ENCODE measurements around the gene ZNF446. TPM values are rescaled to one million over a fixed set of nuclear protein-coding genes. Genes with fewer than 3 reads are reported as not detected.
"Not testable (repeated sequence)": the region's sequence is repeated elsewhere in the genome, so short reads cannot be mapped to it uniquely, and the experiment has no call there.

Gene ZNF446
- total RNA-seq: 7.1 and 7.6 TPM in 2 replicates

DNA sequence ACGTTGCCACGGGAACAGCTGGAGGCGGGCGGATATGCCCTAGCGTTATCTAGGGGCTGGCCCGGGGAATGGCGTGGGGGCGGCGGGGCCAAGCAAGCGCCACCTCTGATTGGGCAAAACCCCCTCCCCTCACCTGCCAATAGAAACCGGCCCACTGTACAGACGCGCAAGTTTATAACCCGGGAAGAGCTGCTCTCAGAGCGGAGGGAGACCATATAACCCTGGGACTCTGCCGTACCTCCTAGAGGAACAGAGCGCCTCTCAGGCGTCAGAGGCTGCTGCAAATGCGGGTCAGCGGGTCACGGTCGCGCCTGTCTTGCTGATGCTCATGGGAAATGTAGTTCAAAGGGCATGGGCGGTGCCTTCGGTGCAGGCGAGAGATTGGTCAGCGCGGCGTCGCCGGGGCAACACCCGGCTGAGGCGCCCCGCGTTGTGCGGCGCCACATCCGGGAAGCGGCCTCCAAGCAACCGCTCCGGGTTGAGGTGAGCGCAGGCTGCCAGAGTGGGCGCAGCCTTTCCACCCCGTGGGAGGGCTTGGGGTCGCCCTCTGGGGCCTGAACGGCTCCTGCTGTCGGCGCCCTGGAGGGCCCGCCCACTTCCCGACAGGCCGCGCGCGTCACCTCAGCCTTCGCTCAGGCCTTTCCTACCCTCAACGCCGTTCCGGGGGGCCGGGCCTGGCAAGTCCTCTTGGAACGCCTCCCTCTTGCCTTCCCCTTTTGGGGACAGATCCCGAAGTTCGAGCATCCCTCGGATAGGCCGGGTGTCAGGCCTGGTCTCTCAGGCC is at the start of gene ZNF446:
TSS of gene ZNF446 (plus strand) at position 639 of the 784 bp plus-strand sequence. CDS start 867 bp downstream, outside the sequence.
- peak; percentile 97 for DNase-seq

DNA sequence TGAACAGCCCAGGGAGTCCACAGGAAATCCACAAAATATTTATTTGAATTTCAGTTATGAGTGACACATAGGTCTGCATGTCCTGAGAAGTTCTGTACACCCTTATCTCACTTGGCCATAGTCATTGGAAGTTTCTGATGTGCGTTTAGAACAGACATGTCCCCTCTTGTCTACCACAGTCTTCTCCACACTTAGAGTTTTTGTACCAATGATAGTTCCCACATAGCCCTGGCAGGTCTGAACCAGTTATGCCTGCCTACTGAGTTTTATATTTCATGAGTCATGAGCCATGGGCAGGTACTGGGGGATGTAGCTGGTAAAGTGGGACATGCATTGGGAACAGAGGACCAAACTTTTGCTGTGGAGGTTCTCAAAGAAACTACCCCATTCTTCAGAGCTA is 47.5 kb upstream of the ZNF446 start:
- DNase-seq: no peak

DNA sequence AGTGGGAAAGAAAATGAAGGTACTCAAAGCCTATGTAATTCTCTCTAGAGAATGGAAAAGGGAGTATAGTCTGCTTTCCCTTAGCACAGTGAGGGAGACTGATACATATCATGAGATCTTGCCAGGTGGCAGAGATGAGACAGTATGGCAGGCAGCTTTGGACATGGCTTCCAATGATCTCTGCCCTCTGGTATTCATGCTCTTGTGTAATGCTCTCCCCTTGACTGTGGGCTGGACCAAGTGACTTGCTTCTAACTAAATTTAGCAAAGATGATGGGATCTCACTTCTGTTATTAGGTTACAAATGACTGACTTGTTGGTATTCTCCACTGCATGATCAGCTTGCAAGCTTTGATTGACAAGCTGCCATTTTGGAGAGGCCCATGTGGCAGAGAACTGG is 46.4 kb upstream of the ZNF446 start:
- no peak for DNase-seq

DNA sequence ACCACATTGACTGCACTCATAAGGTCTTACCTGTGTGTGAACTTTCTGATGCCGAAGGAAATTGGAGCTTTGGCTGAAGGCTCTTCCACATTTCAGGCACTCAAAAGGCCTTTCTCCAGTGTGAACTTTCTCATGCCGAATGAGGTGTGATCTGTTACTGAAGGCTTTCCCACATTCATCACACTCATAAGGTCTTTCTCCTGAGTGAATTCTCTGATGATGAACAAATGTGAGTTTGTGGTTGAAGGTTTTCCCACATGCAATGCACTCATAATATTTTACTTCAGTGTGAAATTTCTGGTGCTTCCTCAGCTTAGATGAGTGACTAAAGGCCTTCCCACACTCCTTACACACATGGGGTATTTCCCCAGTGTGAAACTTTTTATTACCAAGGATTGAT is 41.9 kb upstream of the ZNF446 start:
- no peak for DNase-seq

DNA sequence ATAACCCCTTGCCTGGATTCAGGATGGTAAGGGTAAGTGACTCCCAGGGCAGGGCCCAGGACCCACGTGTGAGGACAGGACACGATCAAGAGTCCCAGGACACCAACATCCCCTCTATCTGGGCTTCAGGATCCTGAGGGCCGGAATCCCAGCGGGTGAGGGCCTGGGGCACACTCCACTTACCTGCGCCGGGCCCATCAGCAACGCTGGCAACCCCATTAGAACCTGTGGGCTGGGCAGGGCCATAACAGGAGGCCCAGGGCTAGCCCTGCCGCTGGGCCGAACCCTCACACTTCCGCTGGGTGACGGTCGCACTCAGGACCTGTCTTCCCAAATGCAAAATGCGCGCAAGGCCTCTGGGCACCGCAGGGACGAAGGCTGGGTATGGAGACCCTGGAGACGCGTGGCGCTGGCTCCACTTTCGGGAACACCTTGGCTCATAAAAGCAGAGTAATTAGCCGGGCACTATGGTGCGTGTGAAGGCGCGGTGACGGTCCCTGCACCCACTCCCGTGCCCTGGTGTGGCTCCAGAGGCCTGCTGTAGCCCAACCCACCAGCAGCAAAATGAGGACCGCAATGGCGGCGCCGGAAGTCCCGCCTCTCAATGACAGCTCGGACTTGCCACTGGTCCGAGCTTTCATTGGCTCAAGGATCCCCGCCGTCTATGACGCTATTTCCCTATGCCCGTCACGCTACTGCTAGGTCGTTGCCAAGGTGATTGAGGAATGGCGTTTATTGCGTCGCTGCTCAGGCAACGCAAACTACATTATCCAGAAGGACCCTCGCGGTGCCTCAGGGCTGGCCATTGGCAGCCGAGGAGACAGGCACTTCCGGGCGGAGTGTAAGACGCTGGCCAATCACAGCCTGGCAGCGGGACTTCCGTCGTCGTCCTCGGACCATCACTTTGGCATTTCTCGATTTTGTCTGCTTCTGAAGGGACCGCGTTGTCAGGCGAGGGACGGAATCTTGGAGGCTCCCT is 36.3 kb upstream of the ZNF446 start, which contains the start of gene ZNF132:
TSS of gene ZNF132 (minus strand) at position 578 of the 979 bp plus-strand sequence. CDS start at position 246, 332 bp downstream.
- peak; percentile 100 for DNase-seq

DNA sequence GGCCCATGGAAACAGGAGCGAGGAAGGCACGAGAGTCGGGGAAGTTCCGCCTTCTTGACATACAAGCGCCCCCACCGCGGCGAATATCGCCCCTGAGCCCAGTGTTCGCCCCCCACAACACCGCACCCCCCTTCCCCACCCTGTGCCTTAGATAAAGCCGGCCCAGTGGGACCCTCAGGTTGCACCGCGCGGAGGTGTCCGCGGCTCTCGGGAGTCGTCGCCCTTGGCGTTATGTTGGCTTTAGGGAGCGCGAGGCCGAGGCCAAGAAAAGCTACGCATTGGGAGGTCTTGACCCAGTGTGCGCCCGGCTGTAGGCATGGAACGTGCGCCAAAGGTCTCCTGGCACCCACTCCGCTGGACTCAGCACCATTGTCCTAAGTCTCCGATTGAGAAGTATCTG is 35.6 kb upstream of the ZNF446 start:
- no peak for DNase-seq

DNA sequence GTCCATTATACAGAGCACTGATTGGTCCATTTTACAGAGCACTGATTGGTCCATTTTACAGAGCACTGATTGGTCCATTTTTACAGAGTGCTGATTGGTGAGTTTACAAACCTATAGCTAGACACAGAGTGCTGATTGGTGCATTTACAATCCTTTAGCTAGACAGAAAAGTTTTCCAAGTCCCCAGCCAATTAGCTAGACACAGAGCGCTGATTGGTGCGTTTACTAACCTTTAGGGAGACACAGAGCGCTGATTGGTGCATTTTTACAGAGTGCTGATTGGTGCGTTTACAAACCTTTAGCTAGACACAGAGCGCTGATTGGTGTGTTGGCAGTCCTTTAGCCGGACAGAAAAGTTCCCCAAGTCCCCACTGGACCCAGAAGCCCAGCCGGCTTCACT is 33.2 kb upstream of the ZNF446 start:
- not testable (repeated sequence) for DNase-seq

DNA sequence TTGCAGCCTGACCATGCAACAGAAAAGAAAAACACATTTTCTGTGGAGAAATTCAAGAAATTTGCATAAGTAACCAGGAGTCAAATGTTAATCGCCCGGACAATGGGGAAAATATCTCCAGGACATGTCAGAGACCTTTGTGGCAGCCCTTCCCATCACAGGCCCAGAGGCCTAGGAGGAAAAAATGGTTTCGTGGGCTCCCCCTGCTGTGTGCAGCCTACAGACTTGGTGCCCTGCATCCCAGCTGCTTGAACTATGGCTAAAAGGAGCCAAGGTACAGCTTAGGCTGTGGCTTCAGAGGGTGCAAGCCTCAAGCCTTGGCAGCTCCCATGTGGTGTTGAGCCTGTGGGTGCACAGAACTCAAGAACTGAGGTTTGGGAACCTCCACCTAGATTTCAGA is 27.3 kb upstream of the ZNF446 start:
- not testable (repeated sequence) for DNase-seq

DNA sequence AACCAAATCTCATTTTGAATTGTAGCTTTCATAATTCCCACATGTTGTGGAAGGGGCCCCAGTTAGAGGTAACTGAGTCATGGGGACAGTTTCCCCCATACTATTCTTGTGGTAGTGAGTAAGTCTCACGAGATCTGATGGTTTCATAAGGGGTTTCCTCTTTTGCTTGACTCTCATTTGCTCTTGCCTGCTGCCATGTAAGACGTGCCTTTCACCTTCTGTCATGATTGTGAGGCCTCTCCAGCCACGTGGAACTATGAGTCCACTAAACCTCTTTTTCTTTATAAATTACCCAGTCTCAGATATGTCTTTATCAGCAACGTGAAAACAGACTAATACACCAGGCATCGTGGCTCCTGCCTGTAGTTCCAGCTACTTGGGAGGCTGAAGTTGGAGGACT is 26.2 kb upstream of the ZNF446 start:
- not testable (repeated sequence) for DNase-seq

DNA sequence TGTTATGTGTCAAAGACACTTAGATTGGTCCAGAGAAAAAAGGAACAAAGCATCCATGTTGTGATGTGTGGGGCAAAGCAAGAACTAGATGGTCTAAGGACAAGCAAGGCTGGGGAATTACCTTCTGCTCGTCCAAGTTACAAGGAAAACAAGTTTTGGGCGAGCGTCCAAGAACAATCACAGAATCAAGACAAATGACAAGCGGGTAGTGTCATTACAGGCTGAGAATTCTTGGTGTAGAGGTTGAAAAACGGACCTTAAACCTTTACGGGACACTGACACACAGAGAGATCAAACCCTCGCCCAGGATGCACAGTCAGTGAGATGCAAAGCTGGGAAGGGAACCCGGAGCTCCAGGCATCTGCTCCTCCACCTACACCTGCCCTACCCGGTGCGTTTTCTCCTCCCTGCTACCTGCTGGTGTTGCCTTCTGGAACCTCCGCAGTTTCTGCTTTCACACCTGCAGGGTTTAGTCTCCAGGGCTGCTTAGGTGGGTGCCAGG is 25.2 kb upstream of the ZNF446 start:
- peak; percentile 17 for DNase-seq

DNA sequence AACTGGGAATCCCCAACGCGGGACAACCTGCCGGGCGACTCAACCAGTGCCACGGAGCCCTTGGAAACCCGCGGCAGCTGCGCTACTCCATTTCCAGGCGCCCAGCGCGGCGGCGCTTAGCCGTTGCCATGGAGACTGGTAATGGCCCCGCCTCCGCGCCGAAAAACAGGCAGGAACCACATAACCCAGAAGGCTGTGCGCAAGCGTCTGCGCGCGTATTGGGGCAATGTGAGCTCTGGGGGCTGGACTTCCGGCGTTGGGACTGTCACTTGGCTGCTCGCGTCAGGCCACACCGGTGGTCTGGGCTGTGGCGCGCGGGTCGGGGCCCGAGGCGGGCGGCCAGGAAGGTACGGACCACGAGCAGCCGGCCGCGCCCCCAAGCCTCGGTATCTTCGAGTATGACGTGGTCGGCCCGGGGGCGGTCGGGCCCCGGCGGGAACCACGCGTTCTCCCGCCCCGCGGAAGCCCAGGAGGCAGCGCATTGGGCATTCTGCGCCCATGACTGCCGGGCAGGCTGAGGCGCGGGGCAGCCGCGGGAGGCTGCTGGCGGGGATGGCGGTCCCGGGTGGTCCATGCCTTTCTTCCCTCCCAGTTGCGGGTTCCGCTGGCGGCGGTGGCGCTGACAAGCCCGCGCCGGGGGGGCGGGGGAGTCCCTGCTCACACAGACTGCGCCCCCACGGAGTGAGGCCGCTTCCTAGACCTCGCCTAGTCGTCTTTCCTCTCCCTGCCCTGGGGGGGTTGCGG is 24.6 kb upstream of the ZNF446 start, which contains the start of gene ZNF324B:
TSS of gene ZNF324B (plus strand) at position 265 of the 744 bp plus-strand sequence. CDS start 2,080 bp downstream, outside the sequence.
- peak; percentile 97 for DNase-seq

DNA sequence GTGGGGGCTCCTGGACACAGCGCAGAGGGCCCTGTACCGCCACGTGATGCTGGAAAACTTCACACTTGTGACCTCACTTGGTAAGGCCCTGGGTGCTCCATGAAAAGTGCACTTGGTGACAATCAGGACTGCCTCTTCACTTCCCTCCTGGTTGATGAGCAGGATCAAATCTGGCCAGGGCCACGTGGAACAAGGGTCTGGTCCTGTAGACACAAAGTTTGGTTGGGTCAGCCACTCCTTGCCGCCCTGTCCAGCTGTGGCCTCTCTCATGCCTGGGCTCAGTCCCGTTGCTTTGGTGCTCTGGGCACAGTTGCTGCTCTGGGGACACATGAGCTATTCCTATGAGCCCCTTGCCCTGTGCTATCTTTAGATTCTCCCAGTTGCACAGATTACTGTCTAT is 22.4 kb upstream of the ZNF446 start:
- no peak for DNase-seq

DNA sequence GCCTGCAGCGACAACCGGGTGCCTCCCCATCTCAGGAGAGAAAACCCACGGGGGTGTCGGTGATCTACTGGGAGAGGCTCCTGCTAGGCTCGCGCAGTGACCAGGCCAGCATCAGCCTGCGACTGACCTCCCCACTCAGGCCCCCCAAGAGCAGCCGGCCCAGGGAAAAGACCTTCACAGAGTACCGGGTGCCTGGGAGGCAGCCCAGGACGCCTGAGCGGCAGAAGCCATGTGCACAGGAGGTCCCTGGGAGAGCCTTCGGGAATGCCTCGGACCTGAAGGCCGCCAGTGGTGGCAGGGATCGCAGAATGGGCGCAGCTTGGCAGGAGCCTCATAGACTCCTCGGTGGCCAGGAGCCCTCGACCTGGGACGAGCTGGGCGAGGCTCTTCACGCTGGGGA is 20.8 kb upstream of the ZNF446 start:
- no peak for DNase-seq

DNA sequence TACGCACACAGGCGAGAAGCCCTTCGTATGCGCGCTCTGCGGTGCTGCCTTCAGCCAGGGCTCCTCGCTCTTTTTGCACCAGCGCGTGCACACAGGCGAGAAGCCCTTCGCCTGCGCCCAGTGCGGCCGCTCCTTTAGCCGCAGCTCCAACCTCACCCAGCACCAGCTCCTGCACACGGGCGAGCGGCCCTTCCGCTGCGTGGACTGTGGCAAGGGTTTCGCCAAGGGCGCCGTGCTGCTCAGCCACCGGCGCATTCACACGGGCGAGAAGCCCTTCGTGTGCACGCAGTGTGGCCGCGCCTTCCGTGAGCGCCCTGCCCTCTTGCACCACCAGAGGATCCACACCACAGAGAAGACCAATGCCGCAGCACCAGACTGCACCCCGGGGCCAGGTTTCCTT is 20.0 kb upstream of the ZNF446 start:
- no peak for DNase-seq

DNA sequence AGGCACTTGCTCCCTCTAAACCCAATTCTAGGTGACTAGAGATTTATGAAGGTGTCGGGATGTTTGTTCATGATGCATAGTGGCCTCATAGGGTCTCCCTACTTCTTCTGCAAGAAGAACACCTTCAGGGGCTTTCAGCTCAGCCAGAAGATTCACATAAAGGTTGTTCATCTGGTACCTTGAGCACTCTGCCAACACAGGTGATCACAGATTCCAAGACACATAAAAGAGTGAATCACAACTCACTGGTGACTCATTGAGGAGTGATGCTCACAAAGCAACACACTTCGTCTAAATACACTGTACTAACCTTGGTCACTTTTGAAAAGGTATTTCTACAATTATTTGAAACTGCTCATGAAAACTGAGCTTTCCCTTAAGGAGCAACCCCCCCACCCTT is 16.1 kb upstream of the ZNF446 start:
- DNase-seq: no peak

DNA sequence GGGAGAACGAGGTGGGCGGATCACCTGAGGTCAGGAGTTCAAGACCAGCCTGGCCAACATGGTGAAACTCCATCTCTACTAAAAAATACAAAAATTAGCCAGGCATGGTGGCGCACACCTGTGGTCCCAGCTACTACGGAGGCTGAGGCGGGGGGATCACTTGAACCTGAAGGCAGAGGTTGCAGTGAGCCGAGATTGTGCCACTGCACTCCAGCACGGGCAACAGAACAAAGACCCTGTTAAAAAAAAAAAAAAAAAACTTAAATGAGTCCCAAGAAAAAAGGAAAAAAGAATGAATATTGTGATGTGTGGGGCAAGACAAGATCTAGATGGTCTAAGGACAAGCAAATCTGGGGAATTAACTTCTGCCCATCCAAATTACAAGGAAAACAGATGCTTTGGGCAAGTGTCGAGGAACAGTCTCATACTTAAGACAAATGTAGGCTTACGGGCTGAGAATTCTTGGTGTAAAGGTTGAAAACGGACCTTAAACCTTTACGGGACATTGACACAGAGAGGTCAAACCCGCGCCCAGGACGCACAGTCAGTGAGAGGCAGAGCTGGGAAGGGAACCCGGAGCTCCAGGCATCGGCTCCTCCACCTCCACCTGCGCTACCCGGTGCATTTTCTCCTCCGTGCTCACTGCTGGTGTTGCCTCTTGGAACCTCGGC is 9.9 kb upstream of the ZNF446 start:
- DNase-seq: no peak

DNA sequence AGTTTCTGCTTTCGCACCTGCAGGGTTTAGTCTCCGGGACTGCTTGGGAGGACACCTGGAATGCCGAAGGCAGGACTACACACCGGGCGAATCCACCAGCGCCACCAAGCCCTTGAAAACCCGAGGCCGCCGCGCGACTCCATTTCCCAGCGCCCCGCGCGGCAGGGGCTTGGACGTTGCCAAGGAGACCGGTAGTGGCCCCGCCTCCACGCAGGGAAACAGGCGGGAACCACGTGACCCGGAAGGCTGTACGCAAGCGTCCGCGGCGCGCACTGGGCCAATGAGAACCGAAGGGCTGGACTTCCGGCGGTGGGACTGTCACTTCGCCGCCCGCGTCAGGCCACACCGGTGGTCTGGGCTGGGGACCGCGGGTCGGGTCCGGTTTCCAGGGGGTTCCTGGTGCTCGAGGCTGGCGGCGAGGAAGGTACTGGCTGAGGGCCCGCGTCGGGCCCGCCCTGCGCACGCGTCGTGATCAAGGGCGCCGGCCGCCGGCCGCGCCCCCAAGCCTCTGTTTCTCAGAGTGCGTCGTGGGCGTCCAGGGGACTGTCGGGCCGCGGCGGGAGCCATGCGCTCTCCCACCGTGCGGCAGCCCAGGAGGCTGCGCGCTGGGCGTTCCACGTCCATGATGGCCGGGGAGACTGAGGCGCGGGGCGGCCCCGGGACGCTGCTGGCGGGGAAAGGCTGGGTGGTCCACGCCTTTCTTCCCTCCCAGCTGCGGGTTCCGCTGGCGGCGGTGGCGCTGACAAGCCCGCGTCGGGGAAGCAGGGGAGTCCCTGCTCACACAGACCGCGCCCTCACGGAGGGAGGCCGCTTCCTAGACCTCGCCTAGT is 9.2 kb upstream of the ZNF446 start, which contains the start of gene ZNF324:
TSS of gene ZNF324 (plus strand) at position 321 of the 830 bp plus-strand sequence. CDS start 2,106 bp downstream, outside the sequence.
- DNase-seq: peak; percentile 98

DNA sequence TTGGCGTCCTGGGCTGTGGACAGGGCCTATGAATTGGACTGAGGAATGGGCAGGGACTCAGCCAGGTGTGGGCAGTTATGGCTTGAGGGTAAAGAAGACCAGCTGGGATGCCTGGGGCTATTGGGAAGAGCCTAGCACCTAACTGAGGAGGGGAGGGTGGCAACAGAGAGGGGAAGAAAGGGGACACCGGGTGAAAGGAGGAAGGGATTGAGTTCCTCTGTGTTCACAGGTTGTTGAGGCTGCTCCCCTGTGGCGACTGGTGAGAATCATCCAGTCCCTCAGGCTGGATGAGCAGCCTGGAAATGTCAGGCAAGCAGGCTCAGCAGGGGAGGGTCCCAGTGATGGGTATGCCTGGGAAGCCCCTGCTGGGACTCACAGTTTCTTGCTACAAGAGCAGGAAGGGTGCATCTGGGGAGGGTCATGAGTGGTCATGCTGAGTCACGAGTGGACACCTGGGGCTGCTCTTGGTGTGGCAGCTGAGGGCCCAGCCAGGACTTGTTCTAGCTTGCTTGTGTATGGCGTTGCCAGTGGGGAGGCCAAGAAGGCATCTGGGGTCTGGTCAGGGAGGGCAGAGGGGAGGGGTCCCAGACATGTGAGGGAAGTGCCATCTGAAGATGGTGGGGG is 7.8 kb upstream of the ZNF446 start:
- no peak for DNase-seq

DNA sequence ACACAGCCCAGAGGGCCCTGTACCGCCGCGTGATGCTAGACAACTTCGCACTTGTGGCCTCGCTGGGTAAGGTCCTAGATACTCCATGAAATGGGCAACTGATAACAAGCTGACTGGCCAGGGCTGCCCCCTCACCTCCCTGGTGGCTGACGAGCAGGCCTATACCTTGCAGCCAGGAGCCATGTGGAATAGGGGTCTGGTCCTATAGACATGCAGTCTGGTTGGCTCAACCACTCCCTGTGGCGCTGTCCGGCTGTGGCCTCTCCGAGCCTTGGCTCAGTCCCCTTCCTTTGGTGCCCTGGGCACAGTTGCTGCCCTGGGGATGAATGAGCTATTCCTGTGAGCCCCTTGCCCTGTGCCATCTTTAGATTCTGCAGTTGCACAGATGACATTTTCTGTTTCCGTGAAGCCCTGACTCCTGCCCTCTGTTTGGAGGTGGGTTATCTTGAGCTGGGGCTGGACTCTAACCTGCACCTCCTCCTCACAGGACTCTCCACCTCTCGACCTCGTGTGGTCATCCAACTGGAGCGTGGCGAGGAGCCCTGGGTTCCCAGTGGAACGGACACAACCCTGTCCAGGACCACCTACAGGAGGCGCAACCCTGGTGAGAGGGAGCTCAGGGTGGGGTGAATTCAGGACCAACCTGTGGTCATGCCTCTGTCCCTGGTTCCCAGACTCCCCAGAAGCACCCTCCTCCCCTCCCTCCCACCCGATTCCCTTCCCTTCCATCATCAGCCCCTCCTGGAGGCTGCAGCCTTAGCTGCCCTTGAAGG is 6.7 kb upstream of the ZNF446 start:
- DNase-seq: no peak
